BLaER1 treated with 17β-estradiol and CSF1 and Interleukin-3, amounts not matched to agents 10 nM and 100 nM (cell line): ENCODE measurements around the gene TNNI2.

Source experiments
- H3K27ac ChIP-seq, 11 experiments: shearing (Covaris generic); formaldehyde crosslinking; 2 replicates each; pipeline ENCODE4 v1.8.1; 2022
- H3K27me3 ChIP-seq, 11 experiments: shearing (Covaris generic); formaldehyde crosslinking; 2 replicates each; pipeline ENCODE4 v1.8.1; 2022
- H3K36me3 ChIP-seq, 11 experiments: shearing (Covaris generic); formaldehyde crosslinking; 2 replicates each; pipeline ENCODE4 v1.8.1; 2022
- H3K4me1 ChIP-seq, 10 experiments: shearing (Covaris generic); formaldehyde crosslinking; 2 replicates each; pipeline ENCODE4 v1.8.1; 2022
- H3K4me2 ChIP-seq, 11 experiments: shearing (Covaris generic); formaldehyde crosslinking; 2 replicates each; pipeline ENCODE4 v1.8.1; 2022
- H3K4me3 ChIP-seq, 10 experiments: shearing (Covaris generic); formaldehyde crosslinking; 2 replicates each; pipeline ENCODE4 v1.8.1; 2022
- H3K9ac ChIP-seq, 11 experiments: shearing (Covaris generic); formaldehyde crosslinking; 2 replicates each; pipeline ENCODE4 v1.8.1; 2022
- H3K9me3 ChIP-seq, 11 experiments: shearing (Covaris generic); formaldehyde crosslinking; replicated peaks in 1 of 11; 2 replicates each; pipeline ENCODE4 v1.8.1; 2022
- H4K20me1 ChIP-seq, 11 experiments: shearing (Covaris generic); formaldehyde crosslinking; 2 replicates each; pipeline ENCODE4 v1.8.1; 2022
- Cebpa-rat ChIP-seq, 11 experiments: shearing (Covaris generic); IDR thresholded peaks; 2 replicates each; pipeline ENCODE4 v1.8.1; 2022

TNNI2 gene

DNA sequence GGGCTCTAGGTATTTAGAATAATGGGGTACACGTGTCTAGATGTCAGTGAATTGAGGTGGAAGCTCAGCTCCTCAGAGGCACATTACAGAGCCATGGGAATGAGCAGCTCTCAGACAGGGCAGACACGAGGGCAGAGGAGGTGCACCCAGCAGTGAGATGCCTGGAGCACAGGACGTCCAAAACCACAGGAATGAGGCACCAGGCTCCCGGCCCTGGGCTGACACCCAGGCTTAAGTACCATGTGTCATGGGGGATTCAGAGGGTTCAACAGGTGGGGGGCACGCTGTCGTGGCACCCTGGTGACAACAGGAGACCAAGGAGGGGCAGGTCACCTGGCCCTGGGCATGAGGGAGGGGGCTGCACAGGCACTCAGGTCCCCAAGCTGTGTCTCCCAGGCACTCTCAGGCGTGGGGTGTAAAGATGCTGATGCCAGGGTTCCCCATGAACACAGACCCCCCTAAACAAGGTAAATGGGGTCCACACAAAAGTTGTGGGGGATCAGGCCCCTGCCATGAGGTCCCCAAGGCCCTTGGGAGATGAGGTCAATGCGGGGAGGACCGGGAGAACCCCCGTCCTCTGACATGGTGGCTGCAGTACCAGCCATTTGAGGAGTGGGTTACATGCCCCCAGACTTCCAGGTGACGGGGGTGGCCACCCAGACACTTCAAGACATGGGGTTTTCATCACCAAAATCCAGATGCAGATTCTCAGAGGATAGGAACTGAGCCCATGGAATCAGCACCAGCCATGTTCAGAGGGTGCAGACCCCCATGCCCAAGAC is 9.6 kb upstream of the TNNI2 start:
- H3K27ac ChIP-seq, result no peak overlapping the region
- no peak for TF ChIP-seq Cebpa-rat (IDR thresholded peaks at IDR 0.05)
- H4K20me1 ChIP-seq, result no peaks in the 10 kb centered on the region; a peak in 2 of 22 replicates
- no peaks in the 10 kb centered on the region for H3K36me3 ChIP-seq
- no peaks in the 10 kb centered on the region for H3K9me3 ChIP-seq
- H3K27me3 ChIP-seq, result peaks cover 0 to 17% (median 0%) of the 10 kb centered on the region in 11 experiments; a peak in 5 of 22 replicates
- H3K4me1 ChIP-seq, result peaks cover 37 to 60% (median 48%) of the 10 kb centered on the region in 10 experiments
- H3K4me3 ChIP-seq, result no peak overlapping the region
- no peak overlapping the region for H3K9ac ChIP-seq
- peak overlapping the region in 10 of 11 experiments; percentile 28 to 81 (median 74); a peak in 19 of 22 replicates for H3K4me2 ChIP-seq

DNA sequence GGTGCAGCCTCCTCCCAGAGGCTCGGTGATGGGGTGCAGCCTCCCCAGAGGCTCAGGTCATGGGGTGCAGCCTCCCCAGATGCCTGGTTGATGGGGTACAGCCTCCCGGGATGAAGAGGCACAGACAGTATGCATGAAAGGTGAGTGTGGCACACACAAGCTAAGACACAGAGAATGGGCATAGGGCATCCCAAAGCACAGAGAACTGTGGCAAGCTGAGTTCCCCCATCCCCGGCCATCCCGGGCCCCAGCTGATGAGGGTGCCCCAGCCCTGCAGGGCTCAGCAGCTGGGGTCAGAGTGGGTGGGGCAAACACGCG is 8.8 kb upstream of the TNNI2 start:
- Histone ChIP-seq H3K9me3 (no peaks in the 10 kb centered on the region), H3K9ac (peak overlapping the region in 6 of 11 experiments; percentile 0 to 49 (median 22); a peak in 4 of 22 replicates), H3K4me2 (peak overlapping the region; percentile 52 to 96 (median 74)), H3K36me3 (no peaks in the 10 kb centered on the region), H4K20me1 (no peaks in the 10 kb centered on the region; a peak in 2 of 22 replicates), H3K27ac (no peak overlapping the region), H3K4me3 (no peak overlapping the region), H3K27me3 (peaks cover 0 to 17% (median 0%) of the 10 kb centered on the region in 11 experiments; a peak in 5 of 22 replicates), H3K4me1 (peaks cover 37 to 60% (median 48%) of the 10 kb centered on the region in 10 experiments)
- no peak for TF ChIP-seq Cebpa-rat (IDR thresholded peaks at IDR 0.05)

DNA sequence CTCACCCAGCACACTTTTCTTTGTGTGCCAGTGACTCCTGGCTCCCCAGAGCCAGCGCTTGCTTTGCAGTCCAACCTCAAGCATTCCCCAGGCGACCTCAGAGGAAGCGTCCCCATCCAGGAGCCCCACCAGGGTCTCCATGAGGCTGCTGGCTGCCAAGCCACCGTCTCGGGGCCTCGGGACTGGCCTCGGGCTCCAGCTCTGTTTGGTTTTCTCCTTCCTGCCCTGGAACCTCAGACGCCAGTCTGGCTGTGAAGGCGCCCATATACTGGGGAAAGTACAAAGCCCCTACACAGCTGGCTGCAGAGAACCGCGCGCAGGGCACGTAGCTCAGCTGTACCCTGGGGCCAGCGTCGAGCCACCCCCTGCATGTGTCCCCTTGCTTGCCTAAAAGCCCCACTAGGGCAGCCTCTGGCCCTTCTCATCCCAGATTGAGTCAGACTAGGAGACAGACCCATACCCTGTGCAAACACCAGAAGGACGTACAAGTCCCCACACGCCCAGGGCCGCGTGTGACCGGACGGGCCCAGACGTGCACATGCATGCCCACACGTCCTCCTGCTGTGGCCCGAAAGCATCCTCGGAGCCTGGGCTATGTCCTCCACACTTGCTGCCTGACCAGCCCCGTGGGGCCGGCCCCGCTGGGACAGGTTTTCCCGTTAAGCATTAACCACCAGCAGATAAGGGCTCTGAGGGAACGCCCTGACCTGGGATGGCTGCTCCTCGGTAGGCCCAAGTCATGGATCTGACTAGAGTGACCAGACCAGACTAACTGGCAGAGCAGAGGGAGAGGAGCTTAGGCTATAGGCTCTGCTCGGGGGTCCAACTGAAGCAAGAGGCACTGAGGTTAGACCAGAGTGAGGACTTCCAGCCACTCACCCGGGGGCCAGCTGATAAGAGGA is 8.2 kb upstream of the TNNI2 start:
- H3K27me3 ChIP-seq, result peaks cover 0 to 17% (median 0%) of the 10 kb centered on the region in 11 experiments; a peak in 5 of 22 replicates

DNA sequence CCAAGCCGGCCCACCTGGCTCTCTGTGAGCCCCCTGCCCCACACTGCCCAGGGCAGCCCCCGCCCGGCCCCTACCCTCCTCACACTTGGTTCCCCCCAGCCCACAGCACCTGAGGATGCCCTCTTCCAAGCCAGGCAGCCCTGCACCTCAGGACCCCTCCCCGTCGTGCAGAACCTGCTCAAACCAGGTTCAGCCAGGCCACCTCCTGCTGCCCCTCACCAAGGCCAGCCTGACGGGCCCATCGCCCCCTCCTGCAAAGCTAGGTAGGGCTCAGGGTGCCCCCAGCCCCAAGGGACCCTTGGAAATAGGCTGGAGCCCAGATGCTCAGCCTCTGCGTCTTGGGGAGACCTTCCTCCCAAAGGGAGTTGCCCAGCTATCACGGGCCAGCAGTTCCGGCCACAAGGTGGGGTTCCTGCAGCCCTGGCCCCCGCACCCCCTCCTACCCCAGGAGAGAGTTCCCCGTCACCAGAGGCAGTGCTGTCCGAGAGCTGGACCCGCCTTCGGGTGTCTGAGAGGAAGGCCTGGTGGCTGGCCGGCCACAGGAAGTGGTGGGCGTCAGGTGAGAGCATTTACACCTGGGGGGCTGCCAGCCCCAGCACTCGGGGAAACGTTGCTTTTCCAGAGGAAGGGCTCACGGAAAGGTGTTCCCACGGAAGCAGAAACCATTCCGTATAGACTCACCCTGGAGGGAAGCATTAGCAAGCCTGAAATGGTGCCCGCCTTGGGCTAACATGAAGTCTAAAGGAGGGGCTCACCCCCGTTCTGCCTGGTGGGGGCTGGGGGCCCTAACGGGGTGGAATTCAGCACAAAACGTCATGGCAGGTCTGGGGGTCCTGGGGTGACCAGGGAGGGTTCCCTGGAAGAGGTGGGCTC is 7.2 kb upstream of the TNNI2 start:
- H3K9ac ChIP-seq, result peak overlapping the region in 1 of 11 experiments; percentile 24; a peak in 1 of 22 replicates
- H3K27me3 ChIP-seq, result peaks cover 0 to 17% (median 0%) of the 10 kb centered on the region in 11 experiments; a peak in 5 of 22 replicates
- peak overlapping the region; percentile 34 to 96 (median 77) for H3K4me2 ChIP-seq
- no peak overlapping the region for H3K27ac ChIP-seq
- H3K4me3 ChIP-seq, result no peak overlapping the region
- H3K36me3 ChIP-seq, result no peaks in the 10 kb centered on the region
- H3K4me1 ChIP-seq, result peaks cover 37 to 59% (median 48%) of the 10 kb centered on the region in 10 experiments
- H4K20me1 ChIP-seq, result no peaks in the 10 kb centered on the region; a peak in 2 of 22 replicates
- no peak for TF ChIP-seq Cebpa-rat (IDR thresholded peaks at IDR 0.05)
- no peaks in the 10 kb centered on the region for H3K9me3 ChIP-seq

More for the DNA sequence above, 8.2 kb upstream of the TNNI2 start:
- Histone ChIP-seq H3K9ac (peak overlapping the region in 7 of 11 experiments; percentile 0 to 49 (median 20); a peak in 6 of 22 replicates), H3K4me1 (peaks cover 37 to 60% (median 48%) of the 10 kb centered on the region in 10 experiments), H3K4me3 (no peak overlapping the region), H3K27ac (no peak overlapping the region), H3K4me2 (peak overlapping the region; percentile 52 to 96 (median 74)), H4K20me1 (no peaks in the 10 kb centered on the region; a peak in 2 of 22 replicates), H3K9me3 (no peaks in the 10 kb centered on the region), H3K36me3 (no peaks in the 10 kb centered on the region)
- no peak for TF ChIP-seq Cebpa-rat (IDR thresholded peaks at IDR 0.05)

DNA sequence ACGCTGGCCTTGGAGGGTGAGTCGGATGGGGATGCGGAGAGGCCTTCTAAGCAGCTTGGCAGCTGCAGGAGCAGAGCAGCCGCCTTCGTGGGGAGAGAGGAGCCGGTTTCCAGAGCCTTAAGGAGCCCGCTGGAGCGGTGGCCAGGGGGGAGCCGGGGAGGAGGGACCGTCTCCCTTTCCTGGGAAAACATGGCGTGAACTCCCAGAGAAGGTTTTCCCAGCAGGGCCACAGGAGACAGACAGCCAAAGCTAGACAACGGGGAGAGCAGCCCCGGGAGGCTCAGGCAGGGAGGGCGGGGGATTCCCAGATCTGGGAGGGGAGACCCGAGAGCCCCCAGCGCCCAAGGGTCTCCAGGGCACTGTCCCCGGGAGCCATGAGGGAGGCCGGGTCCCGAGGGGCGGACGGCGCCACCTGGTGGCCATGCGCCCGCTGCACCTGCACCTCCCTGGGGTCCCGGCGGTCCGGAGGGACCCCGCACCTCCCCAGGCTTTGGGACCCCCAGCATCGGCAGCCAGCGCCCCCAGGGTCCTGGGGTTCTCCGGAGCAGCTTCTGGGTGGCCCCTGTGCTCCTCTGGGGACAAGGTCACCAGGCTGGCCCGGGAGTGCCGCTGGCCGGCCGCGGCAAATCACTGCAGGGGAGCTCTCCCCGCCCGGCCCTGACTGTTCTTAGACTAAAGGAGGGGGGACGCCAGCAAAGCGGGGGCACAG is 6.4 kb upstream of the TNNI2 start:
- Histone ChIP-seq H3K36me3 (no peaks in the 10 kb centered on the region), H3K4me2 (peak overlapping the region; percentile 34 to 96 (median 77); a peak in 21 of 22 replicates), H3K4me3 (peak overlapping the region in 2 of 10 experiments; percentile 17 to 40; a peak in 3 of 20 replicates), H3K9ac (peak overlapping the region in 1 of 11 experiments; percentile 48; a peak in 2 of 22 replicates), H4K20me1 (no peaks in the 10 kb centered on the region; a peak in 2 of 22 replicates), H3K27ac (no peak overlapping the region), H3K4me1 (peaks cover 42 to 58% (median 50%) of the 10 kb centered on the region in 10 experiments), H3K9me3 (no peaks in the 10 kb centered on the region), H3K27me3 (peaks cover 0 to 17% (median 0%) of the 10 kb centered on the region in 11 experiments; a peak in 5 of 22 replicates)
- no peak for TF ChIP-seq Cebpa-rat (IDR thresholded peaks at IDR 0.05)

DNA sequence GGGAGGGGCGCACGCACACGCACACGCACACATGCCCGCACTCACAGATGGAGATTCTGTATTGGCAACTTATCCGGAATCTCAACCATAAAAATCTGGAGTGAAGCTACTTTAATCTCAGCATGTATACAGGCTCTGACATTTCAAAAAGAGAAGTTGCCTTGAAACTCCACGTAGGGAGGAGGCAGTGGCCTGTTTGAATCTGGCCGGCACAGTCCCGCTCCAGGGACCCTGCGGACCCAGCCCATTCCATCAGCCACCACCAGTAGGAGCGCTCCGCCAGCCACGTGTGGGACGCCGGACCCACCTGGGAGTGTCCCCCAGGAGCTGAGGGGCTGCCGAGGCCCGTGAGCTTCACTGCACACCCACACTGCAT is 5.9 kb upstream of the TNNI2 start:
- H3K27me3 ChIP-seq, result peaks cover 0 to 17% (median 0%) of the 10 kb centered on the region in 11 experiments; a peak in 5 of 22 replicates
- no peaks in the 10 kb centered on the region for H3K36me3 ChIP-seq
- peak overlapping the region; percentile 34 to 96 (median 77); a peak in 16 of 22 replicates for H3K4me2 ChIP-seq
- H4K20me1 ChIP-seq, result no peaks in the 10 kb centered on the region; a peak in 2 of 22 replicates
- peaks cover 47 to 62% (median 55%) of the 10 kb centered on the region in 10 experiments for H3K4me1 ChIP-seq
- no peaks in the 10 kb centered on the region for H3K9me3 ChIP-seq
- peak overlapping the region in 2 of 10 experiments; percentile 17 to 40; a peak in 3 of 20 replicates for H3K4me3 ChIP-seq
- H3K27ac ChIP-seq, result no peak overlapping the region
- peak overlapping the region in 1 of 11 experiments; percentile 48; a peak in 1 of 22 replicates for H3K9ac ChIP-seq
- no peak for TF ChIP-seq Cebpa-rat (IDR thresholded peaks at IDR 0.05)

DNA sequence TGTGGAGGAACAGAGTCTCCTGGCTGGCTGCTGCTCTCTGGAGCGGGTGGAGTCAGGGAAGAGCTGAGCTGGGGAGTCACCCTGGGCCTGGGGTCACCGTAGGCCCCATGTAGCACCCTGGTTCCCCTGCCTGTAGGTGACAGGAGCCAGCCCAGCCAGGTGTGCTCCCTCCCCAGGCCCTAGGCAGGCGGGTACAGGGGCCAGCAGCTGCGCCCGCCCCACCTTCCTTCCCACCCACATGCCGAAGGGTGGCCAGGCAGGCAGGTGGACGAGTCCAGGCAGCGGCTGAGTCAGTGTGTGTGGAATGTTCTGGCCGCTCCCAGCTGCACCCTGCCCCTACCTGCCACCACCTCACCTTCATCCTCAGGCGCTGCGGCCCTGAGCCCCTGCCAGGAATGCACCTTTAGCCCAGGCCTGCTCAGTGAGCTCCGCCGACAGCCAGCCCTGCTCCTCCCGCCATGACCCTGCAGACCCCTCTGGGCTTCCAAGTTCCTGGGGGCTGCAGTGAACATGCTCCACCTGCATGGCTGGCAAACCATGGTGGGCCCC is 4.6 kb upstream of the TNNI2 start:
- Histone ChIP-seq H3K27ac (no peak overlapping the region), H3K27me3 (peaks cover 0 to 13% (median 0%) of the 10 kb centered on the region in 11 experiments; a peak in 5 of 22 replicates), H3K4me2 (no peak overlapping the region), H4K20me1 (no peaks in the 10 kb centered on the region; a peak in 2 of 22 replicates), H3K36me3 (no peaks in the 10 kb centered on the region), H3K4me1 (peaks cover 53 to 67% (median 61%) of the 10 kb centered on the region in 10 experiments), H3K4me3 (no peak overlapping the region), H3K9me3 (no peaks in the 10 kb centered on the region), H3K9ac (no peak overlapping the region)
- TF ChIP-seq Cebpa-rat (IDR thresholded peaks at IDR 0.05), result no peak
